Calu3 (cell line): Measurements from ENCODE around the gene SPSB3. TPM values are rescaled to one million over a fixed set of nuclear protein-coding genes. Genes with fewer than 3 reads are reported as not detected.
A peak's percentile ranks its signal among the peaks of the same experiment; 100 is the strongest.

Experiments used
- BruUV-seq: library from RNA; stranded (reverse); fragments of 400-500 nt; replicated peaks from 2 replicates; lab custom pipeline; 2021; lab: Mats Ljungman, UMichigan
- CTCF ChIA-PET: fragments of 300-600 bp; sonication (Branson Sonifier 250); formaldehyde crosslinking; loops from one replicate; lab custom pipeline; 2022; ENCODE audit warnings: antibody characterized with exemption; lab: Charles Lee
- DNase-seq: peaks from one replicate; pipeline ENCODE4 v3.0.0; 2022
- H3K27ac Mint-ChIP-seq: one replicate; pipeline ENCODE4 v1.8.0; 2022; ENCODE audit warnings: mixed read lengths; ENCODE audit not compliant: unreplicated experiment
- H3K27me3 Mint-ChIP-seq: one replicate; pipeline ENCODE4 v1.8.0; 2022; ENCODE audit warnings: mixed read lengths; ENCODE audit not compliant: unreplicated experiment
- H3K36me3 Mint-ChIP-seq: one replicate; pipeline ENCODE4 v1.8.0; 2022; ENCODE audit warnings: mild to moderate bottlenecking, moderate library complexity, mixed read lengths; ENCODE audit not compliant: insufficient read depth, unreplicated experiment
- H3K4me1 Mint-ChIP-seq: one replicate; pipeline ENCODE4 v1.8.0; 2022; ENCODE audit warnings: mild to moderate bottlenecking, low read depth, mixed read lengths; ENCODE audit not compliant: unreplicated experiment
- H3K4me3 Mint-ChIP-seq: one replicate; pipeline ENCODE4 v1.8.0; 2022; ENCODE audit warnings: mild to moderate bottlenecking, low read depth, moderate library complexity, mixed read lengths; ENCODE audit not compliant: unreplicated experiment
- H3K9me3 Mint-ChIP-seq: one replicate; pipeline ENCODE4 v1.8.0; 2022; ENCODE audit warnings: low read depth, mixed read lengths; ENCODE audit not compliant: unreplicated experiment
- CTCF ChIP-seq: fragments of 200-600 bp; IDR thresholded peaks from one replicate; pipeline ENCODE4 v1.8.0; 2022; ENCODE audit warnings: antibody characterized with exemption; ENCODE audit not compliant: unreplicated experiment
- intact Hi-C: fragments of 100-400 bp; cut with micrococcal nuclease; formaldehyde crosslinking; loops from one replicate; pipeline ENCODE4 v1.10.0; 2022; ENCODE audit not compliant: unreplicated experiment
- microRNA-seq: library from miRNA; unstranded; fragments of <30 nt; microRNA quantifications from one replicate; pipeline ENCODE4 v1.2.0, GENCODE V29; 2022
- total RNA-seq: library from RNA; stranded (reverse); gene quantifications from 2 replicates; pipeline ENCODE4 v1.2.3, GENCODE V29; 2022

Gene SPSB3
- total RNA-seq, 1 experiment from 2014 or later, result 44.3 TPM

GRCh38 chr16:1727651-1728624, 54.4 kb downstream of the SPSB3 start:
- peaks cover 9% of the 10 kb centered on the region for H3K4me1 Mint-ChIP-seq
- H3K27ac Mint-ChIP-seq, result no peak overlapping the region
- DNase-seq, result no peak
- H3K4me3 Mint-ChIP-seq, result no peak overlapping the region
- no peaks in the 10 kb centered on the region for H3K27me3 Mint-ChIP-seq
- CTCF ChIA-PET, result no interaction called here
- intact Hi-C loops, result no loop called here
- BruUV-seq, result no TSS peak
- peaks cover 36% of the 10 kb centered on the region for H3K36me3 Mint-ChIP-seq
- no peaks in the 10 kb centered on the region for H3K9me3 Mint-ChIP-seq
- TF ChIP-seq CTCF, result no peak

Small RNAs within 50 kb of the gene (microRNA-seq; reads per million reads assigned to microRNA genes)
- 8.8 reads per million, percentile 29 among the genes with 10 or more reads in this experiment for gene MIR3177

Other genes with a start within 250 kb of the SPSB3 start
- gene TMEM204, start 248.9 kb downstream of the SPSB3 start, total RNA-seq, result not detected in 2 replicates
- gene IFT140, start 170.5 kb downstream of the SPSB3 start, total RNA-seq, result 29.2 and 29.8 TPM in 2 replicates
- gene CRAMP1, start 170.2 kb downstream of the SPSB3 start, total RNA-seq, result 29.7 and 33.1 TPM in 2 replicates
- 167 and 185 TPM in 2 replicates for gene JPT2, start 104.3 kb downstream of the SPSB3 start, total RNA-seq
- 104 and 110 TPM in 2 replicates for gene MAPK8IP3, start 76.4 kb downstream of the SPSB3 start, total RNA-seq
- 64.3 and 73.1 TPM in 2 replicates for gene NME3, start 11.0 kb downstream of the SPSB3 start, total RNA-seq
- gene EME2, start 9.8 kb downstream of the SPSB3 start, total RNA-seq, result 30.8 and 42.2 TPM in 2 replicates
- 128 and 135 TPM in 2 replicates for gene MRPS34, start 9.4 kb downstream of the SPSB3 start, total RNA-seq
- gene NUBP2, start 389 bp upstream of the SPSB3 start, total RNA-seq, result 91.8 and 98.1 TPM in 2 replicates
- not detected in 2 replicates for gene IGFALS, start 11.1 kb upstream of the SPSB3 start, total RNA-seq
- 48.0 and 48.2 TPM in 2 replicates for gene HAGH, start 44.3 kb upstream of the SPSB3 start, total RNA-seq
- gene FAHD1, start 44.6 kb upstream of the SPSB3 start, total RNA-seq, result 33.1 and 43.3 TPM in 2 replicates
- gene MEIOB, start 89.6 kb upstream of the SPSB3 start, total RNA-seq, result not detected in 2 replicates
- 0.29 TPM in 1 of 2 replicates, not detected in the other for gene HS3ST6, start 135.8 kb upstream of the SPSB3 start, total RNA-seq
- 20.3 and 27.1 TPM in 2 replicates for gene MSRB1, start 160.6 kb upstream of the SPSB3 start, total RNA-seq
- gene RPL3L, start 172.1 kb upstream of the SPSB3 start, total RNA-seq, result not detected in 2 replicates
- 148 and 153 TPM in 2 replicates for gene NDUFB10, start 177.0 kb upstream of the SPSB3 start, total RNA-seq
- 2,674 and 2,950 TPM in 2 replicates for gene RPS2, start 182.3 kb upstream of the SPSB3 start, total RNA-seq
- not detected in 2 replicates for gene RNF151, start 184.3 kb upstream of the SPSB3 start, total RNA-seq
- gene TBL3, start 189.5 kb upstream of the SPSB3 start, total RNA-seq, result 62.0 and 71.1 TPM in 2 replicates
- 10.1 and 11.8 TPM in 2 replicates for gene NOXO1, start 198.9 kb upstream of the SPSB3 start, total RNA-seq
- 40.8 and 43.5 TPM in 2 replicates for gene GFER, start 201.6 kb upstream of the SPSB3 start, total RNA-seq
- 3.6 and 3.8 TPM in 2 replicates for gene SYNGR3, start 207.4 kb upstream of the SPSB3 start, total RNA-seq
- gene ZNF598, start 227.2 kb upstream of the SPSB3 start, total RNA-seq, result 72.4 and 73.1 TPM in 2 replicates
- 1.5 and 4.2 TPM in 2 replicates for gene NPW, start 237.2 kb upstream of the SPSB3 start, total RNA-seq
- gene NHERF2, start 244.3 kb upstream of the SPSB3 start, total RNA-seq, result 15.7 and 22.0 TPM in 2 replicates